PC-9 (cell line): ENCODE results near the gene IRF2BPL. TPM values are rescaled to one million over a fixed set of nuclear protein-coding genes. Genes with fewer than 3 reads are reported as not detected.

Experiments used
- BruUV-seq: library from RNA; stranded (reverse); fragments of 400-500 nt; replicated peaks from 2 replicates; lab custom pipeline; 2021; lab: Mats Ljungman, UMichigan
- CTCF ChIA-PET: fragments of 300-600 bp; sonication (Branson Sonifier 250); formaldehyde crosslinking; loops from one replicate; lab custom pipeline; 2022; ENCODE audit warnings: antibody characterized with exemption; lab: Charles Lee
- POLR2A ChIA-PET: fragments of 300-600 bp; sonication (Branson Sonifier 250); formaldehyde crosslinking; loops from one replicate; lab custom pipeline; 2022; ENCODE audit warnings: antibody characterized with exemption; ENCODE audit not compliant: unreplicated experiment; lab: Charles Lee
- DNase-seq, 2 experiments: peaks; one replicate each; pipeline versions ENCODE4 v3.0.0 to v3.0.0-alpha.2; 2015 to 2022; ENCODE audit warnings: mixed read lengths in 1 of 2
- H2AFZ ChIP-seq: fragments of 200-600 bp; sonication (generic); 2 replicates; pipeline ENCODE4 v1.8.1; 2017; ENCODE audit warnings: antibody characterized with exemption
- H3F3A ChIP-seq: fragments of 200-600 bp; sonication (generic); 2 replicates; pipeline ENCODE4 v1.8.1; 2017; ENCODE audit warnings: antibody characterized with exemption, mild to moderate bottlenecking, low read depth; ENCODE audit not compliant: insufficient read depth
- H3K27ac ChIP-seq: fragments of 200-600 bp; sonication (generic); 2 replicates; pipeline ENCODE4 v1.6.1; 2016; ENCODE audit warnings: mixed run types
- H3K27me3 ChIP-seq: fragments of 200-600 bp; sonication (generic); 2 replicates; pipeline ENCODE4 v1.6.1; 2016; ENCODE audit warnings: low read depth, mixed run types; ENCODE audit not compliant: insufficient read depth
- H3K36me3 ChIP-seq: fragments of 200-600 bp; sonication (generic); 2 replicates; pipeline ENCODE4 v1.6.1; 2016; ENCODE audit warnings: low read depth, mixed run types
- H3K4me1 ChIP-seq: fragments of 200-600 bp; sonication (generic); replicated peaks from 2 replicates; pipeline ENCODE4 v1.6.1; 2016; ENCODE audit warnings: mixed run types; ENCODE audit not compliant: insufficient read depth
- H3K4me2 ChIP-seq: fragments of 200-600 bp; sonication (generic); 2 replicates; pipeline ENCODE4 v1.6.1; 2017; ENCODE audit warnings: mixed run types
- H3K4me3 ChIP-seq: fragments of 200-600 bp; sonication (generic); 2 replicates; pipeline ENCODE4 v1.6.1; 2016; ENCODE audit warnings: mixed run types
- H3K79me2 ChIP-seq: fragments of 200-600 bp; sonication (generic); 2 replicates; pipeline ENCODE4 v1.6.1; 2017; ENCODE audit warnings: low read depth, mixed run types
- H3K9me2 ChIP-seq: fragments of 200-600 bp; sonication (generic); 2 replicates; pipeline ENCODE4 v1.8.1; 2017; ENCODE audit warnings: mild to moderate bottlenecking; ENCODE audit not compliant: insufficient read depth
- H3K9me3 ChIP-seq: fragments of 200-600 bp; sonication (generic); 2 replicates; pipeline ENCODE4 v1.8.1; 2016; ENCODE audit warnings: low read depth; ENCODE audit not compliant: insufficient read depth
- H4K20me1 ChIP-seq: fragments of 200-600 bp; sonication (generic); 2 replicates; pipeline ENCODE4 v1.8.1; 2017; ENCODE audit not compliant: insufficient read depth
- EZH2 ChIP-seq: fragments of 200-600 bp; sonication (generic); IDR thresholded peaks from 2 replicates; pipeline ENCODE4 v1.8.0; 2017; ENCODE audit warnings: antibody characterized with exemption, low read depth
- intact Hi-C: fragments of 100-400 bp; cut with micrococcal nuclease; formaldehyde crosslinking; loops from one replicate; pipeline ENCODE4 v1.10.0; 2022; ENCODE audit not compliant: unreplicated experiment
- total RNA-seq: library from RNA; stranded (reverse); gene quantifications from 2 replicates; pipeline ENCODE4 v1.2.3, GENCODE V29; 2021
- TF ChIP-seq, protein P1 (sequence below): fragments of 200-600 bp; sonication (generic); conservative IDR thresholded peaks from 2 replicates; pipeline ENCODE4 v1.6.1; 2017; ENCODE audit warnings: mixed run types, antibody characterized with exemption, mild to moderate bottlenecking, moderate library complexity

The IRF2BPL gene
- total RNA-seq, 1 experiment from 2014 or later = 74.6 TPM

DNA sequence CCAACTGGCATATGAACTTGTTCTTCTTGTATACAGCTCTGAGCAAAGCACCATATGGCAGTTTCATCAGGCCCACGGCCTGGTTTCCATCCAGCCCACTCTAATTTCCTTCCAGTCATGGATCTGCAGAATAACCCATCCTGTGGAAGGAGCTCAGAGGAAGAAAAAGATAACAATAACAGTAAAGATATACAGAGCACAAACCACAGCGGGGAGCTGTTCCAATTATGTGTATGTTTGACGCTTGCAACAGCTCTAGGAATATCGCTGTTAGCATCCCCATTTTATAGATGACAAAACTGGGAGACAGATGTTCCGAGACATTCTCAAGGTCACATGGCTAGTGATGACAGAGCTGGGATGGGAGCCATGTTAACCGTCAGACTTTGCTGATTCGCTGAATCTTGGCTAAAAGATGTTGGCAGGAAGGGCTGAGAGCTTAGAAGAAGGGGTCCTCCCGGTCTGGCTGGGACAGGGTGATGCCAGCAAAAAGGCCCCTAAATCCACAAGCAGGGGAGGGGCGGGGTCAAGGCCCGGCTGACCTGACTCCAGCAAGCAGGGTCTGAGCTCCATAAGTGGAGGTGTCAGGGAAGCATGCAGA is 35.2 kb upstream of the IRF2BPL start:
- Histone ChIP-seq H3K27me3 (no peaks in the 10 kb centered on the region), H3K4me1 (peaks cover 53% of the 10 kb centered on the region), H3K9me2 (no peaks in the 10 kb centered on the region), H3K27ac (no peak overlapping the region), H4K20me1 (no peaks in the 10 kb centered on the region), H3F3A (peaks cover 23% of the 10 kb centered on the region), H3K4me2 (no peak overlapping the region), H3K4me3 (no peak overlapping the region), H3K9me3 (no peaks in the 10 kb centered on the region), H3K79me2 (no peaks in the 10 kb centered on the region), H2AFZ (no peak overlapping the region), H3K36me3 (no peaks in the 10 kb centered on the region)
- CTCF ChIA-PET = interaction anchor here (0.5 to 2.7 kb wide), 5 partner anchors 9 to 151 kb away, joined by 3 to 15 read pairs (median 4); no protein-coding TSS in a partner anchor
- TF ChIP-seq EZH2 = no peak
- TF ChIP-seq, protein P1, sequence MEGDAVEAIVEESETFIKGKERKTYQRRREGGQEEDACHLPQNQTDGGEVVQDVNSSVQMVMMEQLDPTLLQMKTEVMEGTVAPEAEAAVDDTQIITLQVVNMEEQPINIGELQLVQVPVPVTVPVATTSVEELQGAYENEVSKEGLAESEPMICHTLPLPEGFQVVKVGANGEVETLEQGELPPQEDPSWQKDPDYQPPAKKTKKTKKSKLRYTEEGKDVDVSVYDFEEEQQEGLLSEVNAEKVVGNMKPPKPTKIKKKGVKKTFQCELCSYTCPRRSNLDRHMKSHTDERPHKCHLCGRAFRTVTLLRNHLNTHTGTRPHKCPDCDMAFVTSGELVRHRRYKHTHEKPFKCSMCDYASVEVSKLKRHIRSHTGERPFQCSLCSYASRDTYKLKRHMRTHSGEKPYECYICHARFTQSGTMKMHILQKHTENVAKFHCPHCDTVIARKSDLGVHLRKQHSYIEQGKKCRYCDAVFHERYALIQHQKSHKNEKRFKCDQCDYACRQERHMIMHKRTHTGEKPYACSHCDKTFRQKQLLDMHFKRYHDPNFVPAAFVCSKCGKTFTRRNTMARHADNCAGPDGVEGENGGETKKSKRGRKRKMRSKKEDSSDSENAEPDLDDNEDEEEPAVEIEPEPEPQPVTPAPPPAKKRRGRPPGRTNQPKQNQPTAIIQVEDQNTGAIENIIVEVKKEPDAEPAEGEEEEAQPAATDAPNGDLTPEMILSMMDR = no peak
- DNase-seq = no peak
- no TSS peak for BruUV-seq
- POLR2A ChIA-PET = interaction anchor here (0.5 to 1.0 kb wide), 3 partner anchors 18 to 86 kb away, joined by 3 to 9 read pairs (median 3); partner anchors contain the start of gene CIPC
- intact Hi-C loops = no loop called here

DNA sequence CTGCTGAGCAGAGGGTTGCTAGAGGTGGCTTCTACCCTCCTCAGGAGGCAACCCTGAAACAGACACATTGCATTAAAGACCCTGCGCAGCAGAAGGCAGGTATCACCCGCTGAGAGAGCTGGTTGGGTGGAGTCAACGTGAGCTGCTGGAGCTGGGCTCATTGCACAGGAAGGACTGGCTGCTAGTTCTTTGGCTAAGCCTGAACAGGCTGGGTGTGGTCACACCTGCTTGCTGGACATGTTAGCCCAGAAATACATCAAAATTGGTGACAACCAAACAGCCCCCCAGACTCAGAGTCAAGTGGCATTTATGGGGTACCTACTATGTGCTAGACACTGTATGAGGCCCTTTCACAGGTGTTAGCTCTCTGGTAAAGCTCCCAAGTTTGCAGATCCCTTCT is 33.8 kb upstream of the IRF2BPL start:
- H3K4me1 ChIP-seq = peaks cover 40% of the 10 kb centered on the region
- no peak overlapping the region for H3K4me2 ChIP-seq
- TF ChIP-seq EZH2 = no peak
- TF ChIP-seq, protein P1 = no peak
- no peak overlapping the region for H2AFZ ChIP-seq
- H3F3A ChIP-seq = peaks cover 23% of the 10 kb centered on the region
- H3K4me3 ChIP-seq = no peak overlapping the region
- no peaks in the 10 kb centered on the region for H3K79me2 ChIP-seq
- ChIA-PET CTCF (interaction anchor here (0.7 to 1.3 kb wide), 8 partner anchors 11 to 186 kb away, joined by 3 to 8 read pairs (median 4); no protein-coding TSS in a partner anchor), POLR2A (no interaction called here)
- H3K27ac ChIP-seq = no peak overlapping the region
- H4K20me1 ChIP-seq = no peaks in the 10 kb centered on the region
- no peaks in the 10 kb centered on the region for H3K27me3 ChIP-seq
- intact Hi-C loops = loop anchor here (1.0 kb wide), 1 partner anchor 10 kb away; no protein-coding TSS in a partner anchor
- DNase-seq = no peak
- no TSS peak for BruUV-seq
- H3K36me3 ChIP-seq = no peaks in the 10 kb centered on the region
- no peaks in the 10 kb centered on the region for H3K9me2 ChIP-seq
- no peaks in the 10 kb centered on the region for H3K9me3 ChIP-seq

DNA sequence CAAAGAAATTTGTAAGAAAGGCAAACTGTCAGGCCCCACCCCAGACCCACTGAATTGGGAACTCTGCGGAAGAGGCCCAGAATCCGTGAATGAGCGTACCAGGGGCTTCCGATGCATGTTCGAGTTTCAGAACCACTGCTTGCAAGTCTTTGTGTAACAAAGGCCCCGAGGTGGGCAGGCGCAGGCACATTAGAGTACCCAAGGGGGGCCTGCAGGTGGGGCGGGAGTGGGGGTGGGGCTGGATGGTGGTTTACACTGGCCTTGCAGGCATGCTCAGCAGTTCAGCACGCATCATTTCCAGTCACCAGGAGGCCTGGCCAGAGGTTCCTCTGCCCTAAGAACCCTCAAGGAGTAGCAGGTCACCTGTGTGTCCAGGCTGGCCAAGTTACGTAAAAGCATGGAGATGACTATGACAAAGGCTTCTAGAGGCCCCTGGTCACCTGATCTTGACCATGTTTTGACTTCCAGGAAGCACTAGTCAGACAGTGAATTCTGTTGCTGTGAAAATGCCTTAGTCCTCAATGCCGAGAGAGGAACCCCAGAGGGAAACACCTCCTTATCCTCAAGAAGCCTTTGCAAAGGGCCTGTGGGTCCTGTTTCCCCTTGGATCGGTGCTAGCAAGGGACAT is 33.2 kb upstream of the IRF2BPL start:
- BruUV-seq = no TSS peak
- peak in 1 of 2 experiments; percentile 65 for DNase-seq
- Histone ChIP-seq H4K20me1 (no peaks in the 10 kb centered on the region), H3K36me3 (no peaks in the 10 kb centered on the region), H3K4me2 (no peak overlapping the region), H3K9me3 (no peaks in the 10 kb centered on the region), H3F3A (peaks cover 23% of the 10 kb centered on the region), H3K4me3 (no peak overlapping the region), H3K27ac (no peak overlapping the region), H3K4me1 (peaks cover 39% of the 10 kb centered on the region), H2AFZ (no peak overlapping the region), H3K79me2 (no peaks in the 10 kb centered on the region), H3K27me3 (no peaks in the 10 kb centered on the region), H3K9me2 (no peaks in the 10 kb centered on the region)
- TF ChIP-seq EZH2 = no peak
- TF ChIP-seq, protein P1 = no peak
- intact Hi-C loops = loop anchor here (1.0 kb wide), 1 partner anchor 9 kb away; no protein-coding TSS in a partner anchor
- POLR2A ChIA-PET = no interaction called here
- CTCF ChIA-PET = interaction anchor here (0.8 to 1.3 kb wide), 5 partner anchors 33 to 186 kb away, joined by 3 to 6 read pairs (median 3); no protein-coding TSS in a partner anchor
